WTC11 (cell line): ENCODE data around the gene ZBTB25.

Source experiments
- CBFB ChIP-seq: sonication (generic); formaldehyde crosslinking; IDR thresholded peaks from 2 replicates; pipeline ENCODE4 v1.8.1; 2022; ENCODE audit warnings: mild to moderate bottlenecking, low read depth, missing genetic modification reagents
- ESRRA ChIP-seq: sonication (generic); formaldehyde crosslinking; IDR thresholded peaks from 2 replicates; pipeline ENCODE4 v1.8.1; 2022; ENCODE audit warnings: mild to moderate bottlenecking, missing genetic modification reagents, borderline replicate concordance
- GABPB1 ChIP-seq: sonication (generic); formaldehyde crosslinking; IDR thresholded peaks from 2 replicates; pipeline ENCODE4 v1.8.1; 2023; ENCODE audit warnings: mild to moderate bottlenecking, missing genetic modification reagents
- IRF2 ChIP-seq: sonication (generic); formaldehyde crosslinking; IDR thresholded peaks from 2 replicates; pipeline ENCODE4 v1.8.0; 2022; ENCODE audit warnings: low read depth, missing genetic modification reagents, borderline replicate concordance
- RELA ChIP-seq: sonication (generic); formaldehyde crosslinking; IDR thresholded peaks from 2 replicates; pipeline ENCODE4 v1.8.1; 2022; ENCODE audit warnings: missing genetic modification reagents, mild to moderate bottlenecking, borderline replicate concordance
- ZBTB21 ChIP-seq: sonication (generic); formaldehyde crosslinking; IDR thresholded peaks from 2 replicates; pipeline ENCODE4 v1.8.1; 2023; ENCODE audit warnings: mild to moderate bottlenecking, missing genetic modification reagents, borderline replicate concordance
- TF ChIP-seq, protein P1 (sequence below): fragments of 250-450 bp; sonication (Bioruptor Pico); IDR thresholded peaks from 2 replicates; pipeline ENCODE4 v1.8.0; 2021; ENCODE audit warnings: mild to moderate bottlenecking
- TF ChIP-seq, protein P2 (sequence below): fragments of 200-600 bp; IDR thresholded peaks from 2 replicates; pipeline ENCODE4 v1.8.0; 2022; ENCODE audit warnings: antibody characterized with exemption
- TF ChIP-seq, protein P3 (sequence below): sonication (generic); formaldehyde crosslinking; IDR thresholded peaks from 2 replicates; pipeline ENCODE4 v1.8.0; 2022; ENCODE audit warnings: mild to moderate bottlenecking, missing genetic modification reagents

DNA sequence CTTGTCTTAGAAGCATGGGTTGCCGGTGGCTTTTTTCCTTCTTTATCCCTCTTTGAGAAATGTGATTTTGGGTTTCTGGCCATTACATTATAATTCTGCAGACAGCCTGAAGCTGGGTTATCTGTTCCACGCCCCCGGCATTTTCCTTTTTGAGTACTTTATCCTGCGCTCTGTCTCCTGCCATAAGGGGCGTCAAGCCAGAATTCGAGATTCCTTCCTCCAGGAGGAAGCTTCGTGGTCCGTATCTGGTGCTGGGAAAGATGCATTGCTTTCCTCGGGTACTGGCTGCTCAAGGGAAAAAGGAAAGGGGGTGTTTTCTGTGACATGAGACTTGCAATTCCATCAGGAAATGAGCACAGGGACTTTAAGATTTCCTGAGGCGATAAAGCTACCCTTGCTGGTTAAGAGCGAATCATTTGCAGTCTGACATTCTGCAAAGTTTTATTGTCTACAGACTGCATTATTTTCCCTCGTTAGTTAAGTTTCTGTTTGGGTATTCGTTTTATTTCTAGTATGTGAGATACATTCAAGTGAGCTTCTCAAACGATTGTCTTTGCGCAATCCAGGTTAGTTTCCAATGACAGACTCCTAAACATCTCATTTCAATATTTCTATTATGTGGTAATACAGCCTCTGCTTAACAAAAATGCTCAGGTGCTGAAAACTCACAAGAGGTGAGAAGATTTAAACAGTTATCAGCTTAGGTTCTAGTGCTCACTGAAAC lies 37.6 kb downstream of the ZBTB25 start:
- TF ChIP-seq, protein P1, sequence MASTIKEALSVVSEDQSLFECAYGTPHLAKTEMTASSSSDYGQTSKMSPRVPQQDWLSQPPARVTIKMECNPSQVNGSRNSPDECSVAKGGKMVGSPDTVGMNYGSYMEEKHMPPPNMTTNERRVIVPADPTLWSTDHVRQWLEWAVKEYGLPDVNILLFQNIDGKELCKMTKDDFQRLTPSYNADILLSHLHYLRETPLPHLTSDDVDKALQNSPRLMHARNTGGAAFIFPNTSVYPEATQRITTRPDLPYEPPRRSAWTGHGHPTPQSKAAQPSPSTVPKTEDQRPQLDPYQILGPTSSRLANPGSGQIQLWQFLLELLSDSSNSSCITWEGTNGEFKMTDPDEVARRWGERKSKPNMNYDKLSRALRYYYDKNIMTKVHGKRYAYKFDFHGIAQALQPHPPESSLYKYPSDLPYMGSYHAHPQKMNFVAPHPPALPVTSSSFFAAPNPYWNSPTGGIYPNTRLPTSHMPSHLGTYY (CRISPR knock-in tag), result no peak
- TF ChIP-seq ZBTB21 (CRISPR knock-in tag) (no peak), CBFB (CRISPR knock-in tag) (no peak), IRF2 (CRISPR knock-in tag) (no peak), GABPB1 (CRISPR knock-in tag) (no peak), ESRRA (CRISPR knock-in tag) (no peak), RELA (no peak)
- TF ChIP-seq, protein P2, sequence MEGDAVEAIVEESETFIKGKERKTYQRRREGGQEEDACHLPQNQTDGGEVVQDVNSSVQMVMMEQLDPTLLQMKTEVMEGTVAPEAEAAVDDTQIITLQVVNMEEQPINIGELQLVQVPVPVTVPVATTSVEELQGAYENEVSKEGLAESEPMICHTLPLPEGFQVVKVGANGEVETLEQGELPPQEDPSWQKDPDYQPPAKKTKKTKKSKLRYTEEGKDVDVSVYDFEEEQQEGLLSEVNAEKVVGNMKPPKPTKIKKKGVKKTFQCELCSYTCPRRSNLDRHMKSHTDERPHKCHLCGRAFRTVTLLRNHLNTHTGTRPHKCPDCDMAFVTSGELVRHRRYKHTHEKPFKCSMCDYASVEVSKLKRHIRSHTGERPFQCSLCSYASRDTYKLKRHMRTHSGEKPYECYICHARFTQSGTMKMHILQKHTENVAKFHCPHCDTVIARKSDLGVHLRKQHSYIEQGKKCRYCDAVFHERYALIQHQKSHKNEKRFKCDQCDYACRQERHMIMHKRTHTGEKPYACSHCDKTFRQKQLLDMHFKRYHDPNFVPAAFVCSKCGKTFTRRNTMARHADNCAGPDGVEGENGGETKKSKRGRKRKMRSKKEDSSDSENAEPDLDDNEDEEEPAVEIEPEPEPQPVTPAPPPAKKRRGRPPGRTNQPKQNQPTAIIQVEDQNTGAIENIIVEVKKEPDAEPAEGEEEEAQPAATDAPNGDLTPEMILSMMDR, result no peak
- TF ChIP-seq, protein P3, sequence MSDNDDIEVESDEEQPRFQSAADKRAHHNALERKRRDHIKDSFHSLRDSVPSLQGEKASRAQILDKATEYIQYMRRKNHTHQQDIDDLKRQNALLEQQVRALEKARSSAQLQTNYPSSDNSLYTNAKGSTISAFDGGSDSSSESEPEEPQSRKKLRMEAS (CRISPR knock-in tag), result no peak
